ENCODE measurements around the gene WNT10A.
A peak's percentile ranks its signal among the peaks of the same experiment; 100 is the strongest.
"Not testable (repeated sequence)": the region's sequence is repeated elsewhere in the genome, so short reads cannot be mapped to it uniquely, and the experiment has no call there.

WNT10A gene

GRCh38 chr2:218839888-218840287 is 40.8 kb upstream of the WNT10A start:
- Histone ChIP-seq H2BK120ac (ENCODE audit: insufficient read depth, low read length, poor library complexity) (no peak overlapping the region), H3K27me3 (ENCODE audit: insufficient read depth, low read length) (no peaks in the 10 kb centered on the region), H3K4me1 (ENCODE audit: control insufficient read depth in 1 of 2, insufficient read depth in 2 of 2, low read length in 2 of 2) (no peaks in the 10 kb centered on the region), H2BK12ac (ENCODE audit: low read length) (no peak overlapping the region), H4K12ac (ENCODE audit: low read depth, low read length) (no peak overlapping the region), H3K4ac (ENCODE audit: low read depth, low read length) (no peak overlapping the region), H3K27ac (ENCODE audit: low read depth, low read length) (no peak overlapping the region), H3K9me3 (ENCODE audit: insufficient read depth, low read depth, low read length) (no peaks in the 10 kb centered on the region), H3K18ac (ENCODE audit: low read length) (no peak overlapping the region), H3K4me2 (ENCODE audit: low read length) (no peak overlapping the region), H2AFZ (ENCODE audit: insufficient read depth, low read length, poor library complexity) (no peak overlapping the region), H3K14ac (ENCODE audit: low read length) (no peak overlapping the region), H3K79me2 (ENCODE audit: control insufficient read depth, insufficient read depth, low read length, poor library complexity) (no peaks in the 10 kb centered on the region), H4K8ac (ENCODE audit: low read depth, low read length) (no peak overlapping the region), H3K36me3 (ENCODE audit: control insufficient read depth in 1 of 2, insufficient read depth in 2 of 2, low read length in 2 of 2) (peaks cover 0 to 2% of the 10 kb centered on the region in 2 experiments), H3K79me1 (ENCODE audit: low read length) (no peaks in the 10 kb centered on the region), H4K91ac (ENCODE audit: low read depth, low read length) (no peak overlapping the region), H3K4me3 (ENCODE audit: low read depth, low read length) (no peak overlapping the region), H2BK5ac (ENCODE audit: low read depth, low read length, poor library complexity) (no peak overlapping the region), H2AK5ac (ENCODE audit: low read length) (no peak overlapping the region), H3K9ac (ENCODE audit: low read length) (no peak overlapping the region), H3K23ac (ENCODE audit: low read length) (no peak overlapping the region)
- no CpG with 5 or more reads among the region's 1 CpG for WGBS (ENCODE audit: extremely low coverage, insufficient coverage, insufficient read length)
- DNase-seq = no peak

- not testable (repeated sequence) for H2BK5ac ChIP-seq (ENCODE audit: low read depth, low read length, poor library complexity); H3K36me3 ChIP-seq (ENCODE audit: control insufficient read depth in 1 of 2, insufficient read depth in 2 of 2, low read length in 2 of 2); H3K9ac ChIP-seq (ENCODE audit: low read length); H4K91ac ChIP-seq (ENCODE audit: low read depth, low read length); DNase-seq; H3K27ac ChIP-seq (ENCODE audit: low read depth, low read length); H4K12ac ChIP-seq (ENCODE audit: low read depth, low read length); H4K8ac ChIP-seq (ENCODE audit: low read depth, low read length); H3K79me1 ChIP-seq (ENCODE audit: low read length); H3K4me1 ChIP-seq (ENCODE audit: control insufficient read depth in 1 of 2, insufficient read depth in 2 of 2, low read length in 2 of 2); H3K18ac ChIP-seq (ENCODE audit: low read length); H3K9me3 ChIP-seq (ENCODE audit: insufficient read depth, low read depth, low read length); H2AFZ ChIP-seq (ENCODE audit: insufficient read depth, low read length, poor library complexity); H2AK5ac ChIP-seq (ENCODE audit: low read length); H2BK120ac ChIP-seq (ENCODE audit: insufficient read depth, low read length, poor library complexity); H3K14ac ChIP-seq (ENCODE audit: low read length); H2BK12ac ChIP-seq (ENCODE audit: low read length); H3K79me2 ChIP-seq (ENCODE audit: control insufficient read depth, insufficient read depth, low read length, poor library complexity); H3K23ac ChIP-seq (ENCODE audit: low read length); H3K27me3 ChIP-seq (ENCODE audit: insufficient read depth, low read length); H3K4me2 ChIP-seq (ENCODE audit: low read length); H3K4ac ChIP-seq (ENCODE audit: low read depth, low read length); H3K4me3 ChIP-seq (ENCODE audit: low read depth, low read length)
- WGBS (ENCODE audit: extremely low coverage, insufficient coverage, insufficient read length) = no CpG with 5 or more reads among the region's 5 CpGs
Measured at GRCh38 chr2:218844334-218844733, 36.3 kb upstream of the WNT10A start.

GRCh38 chr2:218846963-218847362 is 33.7 kb upstream of the WNT10A start:
- H3K14ac ChIP-seq (ENCODE audit: low read length); H2AFZ ChIP-seq (ENCODE audit: insufficient read depth, low read length, poor library complexity); H2BK5ac ChIP-seq (ENCODE audit: low read depth, low read length, poor library complexity); H3K4me2 ChIP-seq (ENCODE audit: low read length); H4K91ac ChIP-seq (ENCODE audit: low read depth, low read length); H3K4ac ChIP-seq (ENCODE audit: low read depth, low read length); H2AK5ac ChIP-seq (ENCODE audit: low read length); H4K8ac ChIP-seq (ENCODE audit: low read depth, low read length); H3K27ac ChIP-seq (ENCODE audit: low read depth, low read length); H3K23ac ChIP-seq (ENCODE audit: low read length); H3K9ac ChIP-seq (ENCODE audit: low read length); H3K36me3 ChIP-seq (ENCODE audit: control insufficient read depth in 1 of 2, insufficient read depth in 2 of 2, low read length in 2 of 2); H3K9me3 ChIP-seq (ENCODE audit: insufficient read depth, low read depth, low read length); H4K12ac ChIP-seq (ENCODE audit: low read depth, low read length); H3K79me2 ChIP-seq (ENCODE audit: control insufficient read depth, insufficient read depth, low read length, poor library complexity); H3K18ac ChIP-seq (ENCODE audit: low read length); H2BK12ac ChIP-seq (ENCODE audit: low read length); H2BK120ac ChIP-seq (ENCODE audit: insufficient read depth, low read length, poor library complexity); DNase-seq; H3K27me3 ChIP-seq (ENCODE audit: insufficient read depth, low read length); H3K79me1 ChIP-seq (ENCODE audit: low read length); H3K4me3 ChIP-seq (ENCODE audit: low read depth, low read length); H3K4me1 ChIP-seq (ENCODE audit: control insufficient read depth in 1 of 2, insufficient read depth in 2 of 2, low read length in 2 of 2): not testable (repeated sequence)
- no CpG with 5 or more reads among the region's 18 CpGs for WGBS (ENCODE audit: extremely low coverage, insufficient coverage, insufficient read length)

GRCh38 chr2:218849721-218850120 is 30.9 kb upstream of the WNT10A start:
- no CpG with 5 or more reads among the region's 7 CpGs for WGBS (ENCODE audit: extremely low coverage, insufficient coverage, insufficient read length)
- no peak overlapping the region for H2BK120ac ChIP-seq (ENCODE audit: insufficient read depth, low read length, poor library complexity)
- H3K4me2 ChIP-seq (ENCODE audit: low read length) = no peak overlapping the region
- no peak overlapping the region for H3K23ac ChIP-seq (ENCODE audit: low read length)
- no peak overlapping the region for H4K91ac ChIP-seq (ENCODE audit: low read depth, low read length)
- peaks cover 4% of the 10 kb centered on the region for H3K79me1 ChIP-seq (ENCODE audit: low read length)
- H3K9ac ChIP-seq (ENCODE audit: low read length) = no peak overlapping the region
- H3K27ac ChIP-seq (ENCODE audit: low read depth, low read length) = no peak overlapping the region
- peak in 1 of 2 donors; percentile 18 for DNase-seq
- H3K18ac ChIP-seq (ENCODE audit: low read length) = no peak overlapping the region
- no peak overlapping the region for H4K12ac ChIP-seq (ENCODE audit: low read depth, low read length)
- H3K4me3 ChIP-seq (ENCODE audit: low read depth, low read length) = no peak overlapping the region
- no peak overlapping the region for H3K4ac ChIP-seq (ENCODE audit: low read depth, low read length)
- no peak overlapping the region for H2AFZ ChIP-seq (ENCODE audit: insufficient read depth, low read length, poor library complexity)
- no peaks in the 10 kb centered on the region for H3K9me3 ChIP-seq (ENCODE audit: insufficient read depth, low read depth, low read length)
- no peaks in the 10 kb centered on the region for H3K79me2 ChIP-seq (ENCODE audit: control insufficient read depth, insufficient read depth, low read length, poor library complexity)
- no peak overlapping the region for H3K14ac ChIP-seq (ENCODE audit: low read length)
- no peak overlapping the region for H2BK5ac ChIP-seq (ENCODE audit: low read depth, low read length, poor library complexity)
- no peak overlapping the region for H2AK5ac ChIP-seq (ENCODE audit: low read length)
- H3K36me3 ChIP-seq (ENCODE audit: control insufficient read depth in 1 of 2, insufficient read depth in 2 of 2, low read length in 2 of 2) = peaks cover 0 to 1% of the 10 kb centered on the region in 2 experiments
- no peak overlapping the region for H4K8ac ChIP-seq (ENCODE audit: low read depth, low read length)
- H3K27me3 ChIP-seq (ENCODE audit: insufficient read depth, low read length) = no peaks in the 10 kb centered on the region
- H3K4me1 ChIP-seq (ENCODE audit: control insufficient read depth in 1 of 2, insufficient read depth in 2 of 2, low read length in 2 of 2) = peaks cover 12 to 13% of the 10 kb centered on the region in 2 experiments
- no peak overlapping the region for H2BK12ac ChIP-seq (ENCODE audit: low read length)

Measured in trophoblast cell (in vitro differentiated cells and primary cell).